H1 (cell line): ENCODE data around the gene IQCE. TPM values are rescaled to one million over a fixed set of nuclear protein-coding genes. Genes with fewer than 3 reads are reported as not detected.

Experiments used
- CTCF ChIA-PET: fragments of 300-600 bp; sonication (Branson Sonifier 250); formaldehyde crosslinking; loops from one replicate; lab custom pipeline; 2021; ENCODE audit not compliant: partially characterized antibody; lab: Charles Lee
- POLR2A ChIA-PET: fragments of 300-600 bp; sonication (Branson Sonifier 250); formaldehyde crosslinking; loops from one replicate; lab custom pipeline; 2021; ENCODE audit warnings: inconsistent platforms; ENCODE audit not compliant: partially characterized antibody; lab: Charles Lee
- DNase-seq, 2 experiments: peaks; one replicate each; pipeline versions ENCODE4 v3.0.0 to v3.0.0-alpha.2; 2010 to 2022; ENCODE audit warnings: low spot score in 2 of 2, low read depth in 1 of 2, mixed read lengths in 1 of 2
- FAIRE-seq: peaks from 2 replicates; lab custom pipeline; 2011; peaks lifted over from hg19 to GRCh38; lab: Jason Lieb, UNC
- H2AFZ ChIP-seq: 2 replicates; pipeline ENCODE4 v1.8.1; 2012; ENCODE audit warnings: low read length, inconsistent platforms
- H2AK5ac ChIP-seq: 2 replicates; pipeline ENCODE4 v1.6.1; 2013; ENCODE audit warnings: low read depth, low read length
- H2BK120ac ChIP-seq: replicated peaks from 2 replicates; pipeline ENCODE3; 2013; ENCODE audit warnings: low read depth, low read length, inconsistent platforms
- H2BK12ac ChIP-seq: 2 replicates; pipeline ENCODE4 v1.6.1; 2013; ENCODE audit warnings: low read depth, low read length
- H2BK15ac ChIP-seq: 2 replicates; pipeline ENCODE4 v1.6.1; 2013; ENCODE audit warnings: low read length
- H2BK20ac ChIP-seq: 2 replicates; pipeline ENCODE4 v1.6.1; 2013; ENCODE audit warnings: low read length
- H2BK5ac ChIP-seq: 2 replicates; pipeline ENCODE4 v1.6.1; 2013; ENCODE audit warnings: low read depth, low read length
- H3K14ac ChIP-seq: 2 replicates; pipeline ENCODE4 v1.6.1; 2013; ENCODE audit warnings: inconsistent platforms; ENCODE audit not compliant: insufficient read length
- H3K18ac ChIP-seq: 2 replicates; pipeline ENCODE4 v1.6.1; 2013; ENCODE audit warnings: low read length; ENCODE audit errors: extremely low read depth
- H3K23ac ChIP-seq: 2 replicates; pipeline ENCODE4 v1.6.1; 2013; ENCODE audit warnings: inconsistent platforms; ENCODE audit not compliant: insufficient read length
- H3K23me2 ChIP-seq: 2 replicates; pipeline ENCODE4 v1.6.1; 2013; ENCODE audit warnings: low read depth, low read length
- H3K27ac ChIP-seq: 2 replicates; pipeline ENCODE4 v1.6.1; 2011; ENCODE audit warnings: low read depth, low read length, inconsistent platforms
- H3K27me3 ChIP-seq, 4 experiments: replicated peaks in 1 of 4; 1 replicate in 1 of 4; 2 replicates in 3 of 4; pipeline versions ENCODE4 v1.6.1 to v1.8.1; 2011 to 2013; ENCODE audit warnings: low read length in 3 of 4, mild to moderate bottlenecking in 3 of 4, inconsistent platforms in 2 of 4, mixed read lengths in 2 of 4, moderate library complexity in 1 of 4; ENCODE audit not compliant: control insufficient read depth in 3 of 4, insufficient read depth in 3 of 4; ENCODE audit errors: extremely low read depth in 1 of 4
- H3K36me3 ChIP-seq, 4 experiments: 2 replicates each; pipeline versions ENCODE4 v1.6.1 to v1.8.1; 2011 to 2013; ENCODE audit warnings: mild to moderate bottlenecking in 4 of 4, low read length in 3 of 4, moderate library complexity in 2 of 4, control low read depth in 1 of 4, inconsistent platforms in 1 of 4; ENCODE audit not compliant: insufficient read depth in 4 of 4, control insufficient read depth in 2 of 4
- H3K4ac ChIP-seq: replicated peaks from 2 replicates; pipeline ENCODE3; 2013; ENCODE audit warnings: low read length, low read depth, mixed read lengths, inconsistent platforms; ENCODE audit not compliant: insufficient read length
- H3K4me1 ChIP-seq, 4 experiments: replicated peaks in 1 of 4; 1 replicate in 1 of 4; 2 replicates in 3 of 4; pipeline versions ENCODE4 v1.6.1 to v1.8.1; 2011 to 2013; ENCODE audit warnings: low read length in 3 of 4, inconsistent platforms in 2 of 4, mixed read lengths in 1 of 4; ENCODE audit not compliant: insufficient read depth in 4 of 4, control insufficient read depth in 3 of 4
- H3K4me2 ChIP-seq, 2 experiments: 2 replicates each; pipeline versions ENCODE4 v1.6.1 to v1.8.1; 2011 to 2013; ENCODE audit warnings: low read depth in 2 of 2, low read length in 2 of 2, control low read depth in 1 of 2, inconsistent platforms in 1 of 2, mild to moderate bottlenecking in 1 of 2; ENCODE audit not compliant: insufficient read depth in 1 of 2
- H3K4me3 ChIP-seq, 4 experiments: fragments of 200-600, 300-600 bp in 1 of 4; sonication (generic), shearing (Covaris generic), sonication (Bioruptor Twin) in 1 of 4; 2 replicates each; pipeline versions ENCODE4 v1.5.1 to v1.8.1; 2011 to 2016; ENCODE audit warnings: low read length in 4 of 4, low read depth in 3 of 4, control low read depth in 2 of 4, inconsistent platforms in 2 of 4, mild to moderate bottlenecking in 2 of 4, mixed read lengths in 1 of 4, moderate library complexity in 1 of 4; ENCODE audit not compliant: insufficient read depth in 2 of 4; ENCODE audit errors: extremely low read depth in 1 of 4
- H3K56ac ChIP-seq: replicated peaks from 2 replicates; pipeline ENCODE3; 2013; ENCODE audit warnings: low read depth, mild to moderate bottlenecking, mixed read lengths, low read length, inconsistent platforms; ENCODE audit not compliant: insufficient read length
- H3K79me1 ChIP-seq: 2 replicates; pipeline ENCODE4 v1.6.1; 2013; ENCODE audit warnings: low read depth, low read length, control low read depth
- H3K79me2 ChIP-seq, 2 experiments: 2 replicates each; pipeline versions ENCODE4 v1.6.1 to v1.8.1; 2012 to 2013; ENCODE audit warnings: low read length in 2 of 2, mild to moderate bottlenecking in 2 of 2, inconsistent platforms in 1 of 2; ENCODE audit not compliant: insufficient read depth in 2 of 2, control insufficient read depth in 1 of 2
- H3K9ac ChIP-seq, 4 experiments: replicated peaks in 1 of 4; 1 replicate in 1 of 4; 2 replicates in 3 of 4; pipeline versions ENCODE4 v1.6.1 to v1.8.1; 2011 to 2013; ENCODE audit warnings: low read depth in 3 of 4, low read length in 3 of 4, control low read depth in 2 of 4, mild to moderate bottlenecking in 2 of 4, moderate library complexity in 2 of 4, inconsistent platforms in 1 of 4; ENCODE audit errors: extremely low read depth in 1 of 4
- H3K9me3 ChIP-seq, 2 experiments: 2 replicates each; pipeline versions ENCODE4 v1.6.1 to v1.8.1; 2012 to 2013; ENCODE audit warnings: mild to moderate bottlenecking in 2 of 2, moderate library complexity in 2 of 2, control low read depth in 1 of 2, inconsistent platforms in 1 of 2, low read depth in 1 of 2, low read length in 1 of 2, mixed read lengths in 1 of 2; ENCODE audit not compliant: insufficient read depth in 2 of 2
- H4K20me1 ChIP-seq, 2 experiments: replicated peaks in 1 of 2; 2 replicates each; pipeline versions ENCODE3 to v1.8.1; 2011 to 2013; ENCODE audit warnings: inconsistent platforms in 2 of 2, low read length in 2 of 2, mild to moderate bottlenecking in 1 of 2; ENCODE audit not compliant: insufficient read depth in 2 of 2, control insufficient read depth in 1 of 2
- H4K5ac ChIP-seq: 2 replicates; pipeline ENCODE4 v1.6.1; 2013; ENCODE audit warnings: low read length, low read depth, mixed read lengths, inconsistent platforms; ENCODE audit not compliant: insufficient read length
- H4K8ac ChIP-seq: 2 replicates; pipeline ENCODE4 v1.8.0; 2013; ENCODE audit warnings: mild to moderate bottlenecking, moderate library complexity, low read length, inconsistent platforms; ENCODE audit not compliant: insufficient read depth; ENCODE audit errors: extremely low read depth
- H4K91ac ChIP-seq: replicated peaks from 2 replicates; pipeline ENCODE3; 2013; ENCODE audit warnings: low read length, mixed read lengths, inconsistent platforms; ENCODE audit not compliant: insufficient read length
- BACH1 ChIP-seq: IDR thresholded peaks from 2 replicates; pipeline ENCODE4 v1.6.1; 2012; ENCODE audit warnings: low read length, improper control_type of control experiment
- CEBPB ChIP-seq: IDR thresholded peaks from 2 replicates; pipeline ENCODE4 v1.6.1; 2012; ENCODE audit warnings: low read depth, low read length
- CHD1 ChIP-seq: IDR thresholded peaks from 2 replicates; pipeline ENCODE4 v1.6.1; 2012; ENCODE audit warnings: low read depth, low read length, improper control_type of control experiment
- CREB1 ChIP-seq: IDR thresholded peaks from 2 replicates; pipeline ENCODE4 v1.6.1; 2012; ENCODE audit warnings: inconsistent platforms
- EGR1 ChIP-seq: IDR thresholded peaks from 2 replicates; pipeline ENCODE4 v1.6.1; 2011; ENCODE audit warnings: low read depth, low read length, borderline replicate concordance
- KDM5A ChIP-seq: fragments of 200-600 bp; IDR thresholded peaks from 2 replicates; pipeline ENCODE4 v1.7.1; 2012; ENCODE audit warnings: mild to moderate bottlenecking, low read length, inconsistent platforms, mixed read lengths
- POLR2A ChIP-seq, 2 experiments: IDR thresholded peaks; 1 replicate in 1 of 2; 2 replicates in 1 of 2; pipeline ENCODE4 v1.6.1; 2011; ENCODE audit warnings: low read depth in 2 of 2, low read length in 2 of 2, mild to moderate bottlenecking in 2 of 2; ENCODE audit errors: control extremely low read depth in 1 of 2
- RBBP5 ChIP-seq: IDR thresholded peaks from 2 replicates; pipeline ENCODE4 v1.7.1; 2012; ENCODE audit warnings: low read depth, mild to moderate bottlenecking, inconsistent platforms, low read length, moderate library complexity, borderline replicate concordance
- RXRA ChIP-seq: IDR thresholded peaks from 2 replicates; pipeline ENCODE4 v1.6.1; 2011; ENCODE audit warnings: low read depth, mild to moderate bottlenecking, low read length, moderate library complexity; ENCODE audit not compliant: insufficient read depth
- SAP30 ChIP-seq: fragments of 300-600 bp; sonication (generic); IDR thresholded peaks from 2 replicates; pipeline ENCODE4 v1.7.1; 2012; ENCODE audit warnings: low read length, moderate library complexity, mild to moderate bottlenecking, inconsistent platforms; ENCODE audit not compliant: insufficient read depth, insufficient replicate concordance
- SIRT6 ChIP-seq: IDR thresholded peaks from one replicate; pipeline ENCODE4 v1.7.1; 2012; ENCODE audit warnings: low read length, inconsistent platforms
- TAF1 ChIP-seq: IDR thresholded peaks from 2 replicates; pipeline ENCODE4 v1.6.1; 2011; ENCODE audit warnings: mild to moderate bottlenecking, low read depth, low read length
- TBP ChIP-seq: IDR thresholded peaks from 2 replicates; pipeline ENCODE4 v1.6.1; 2011; ENCODE audit warnings: low read depth, low read length, improper control_type of control experiment
- TCF12 ChIP-seq: IDR thresholded peaks from 2 replicates; pipeline ENCODE4 v1.6.1; 2011; ENCODE audit warnings: low read depth, mild to moderate bottlenecking, low read length
- YY1 ChIP-seq: IDR thresholded peaks from 2 replicates; pipeline ENCODE4 v1.6.1; 2011; ENCODE audit warnings: low read depth, mild to moderate bottlenecking, low read length
- WGBS, 2 experiments: shearing (Covaris generic) in 1 of 2; methylation state at CpG; one replicate each; pipeline versions ENCODE4 v1.1.6 to v1.1.7; 2013 to 2015; ENCODE audit warnings: low lambda C conversion rate in 2 of 2, mixed read lengths in 2 of 2, inconsistent platforms in 1 of 2, low coverage in 1 of 2, missing lambda C conversion rate in 1 of 2; ENCODE audit not compliant: insufficient replicate concordance in 2 of 2, insufficient coverage in 1 of 2, insufficient read length in 1 of 2; ENCODE audit errors: extremely low coverage in 1 of 2, missing lambda C conversion rate in 1 of 2; 5-methylcytosine and 5-hydroxymethylcytosine counted together
- polyA plus RNA-seq, 7 experiments: library from polyadenylated mRNA; depleted of rRNA in 3 of 7; stranded (reverse) in 5 of 7; unstranded in 2 of 7; fragments of >200 nt in 5 of 7; fragments of 200-250 nt in 2 of 7; gene quantifications; 1 replicate in 5 of 7; 2 replicates in 1 of 7; 4 replicates in 1 of 7; pipeline versions ENCODE4 v1.2.1 to v1.2.3, GENCODE V29; 2011 to 2013; ENCODE audit warnings: missing spikeins in 2 of 7, mixed read lengths in 2 of 7
- total RNA-seq: library from RNA; stranded (reverse); fragmentation: NEBNext Ultra II Directional; extraction: Animal tissue kit (Norgen Biotek cat#: 25700); gene quantifications from 2 replicates; pipeline ENCODE4 v1.2.1, GENCODE V29; 2021
- TF ChIP-seq, protein P1 (sequence below): IDR thresholded peaks from 2 replicates; pipeline ENCODE4 v1.6.1; 2011; ENCODE audit warnings: low read depth, mild to moderate bottlenecking, low read length; ENCODE audit not compliant: insufficient read depth

The IQCE gene
- total and polyA plus RNA-seq, 2 of the 8 experiments (the other 6 are each of a cell fraction or from before 2014, with no cell fraction given) = 2.2 to 4.9 TPM

DNA sequence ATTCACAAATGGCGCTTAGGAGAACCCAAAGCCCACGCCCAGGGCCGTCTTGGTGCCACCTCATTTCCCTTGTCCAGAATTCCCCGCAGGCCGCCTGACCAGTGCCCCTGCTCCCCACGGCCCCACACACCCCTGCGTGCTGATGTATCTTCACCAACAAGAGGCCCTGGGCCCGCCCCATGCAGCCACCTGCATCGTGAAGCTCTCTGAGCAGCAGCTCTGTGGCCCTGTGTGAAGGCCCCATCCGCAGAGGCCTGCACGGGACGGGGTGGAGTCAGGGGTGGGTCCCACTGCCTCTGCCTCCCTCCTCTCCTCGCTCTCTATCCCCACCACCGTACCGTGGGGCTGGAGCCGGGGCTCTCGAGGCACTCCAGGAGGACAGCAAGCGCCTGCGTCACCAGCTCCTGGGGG is 18.1 kb upstream of the IQCE start:
- POLR2A ChIA-PET = interaction anchor here (0.6 to 7.0 kb wide), 6 partner anchors 11 to 1014 kb away, joined by 3 to 68 read pairs (median 6); no protein-coding TSS in a partner anchor
- Histone ChIP-seq H3K56ac (no peak overlapping the region), H2BK12ac (no peak overlapping the region)
- TF ChIP-seq RBBP5 = no peak
- no peak for TF ChIP-seq YY1
- no peak for TF ChIP-seq SIRT6
- TF ChIP-seq, protein P1, sequence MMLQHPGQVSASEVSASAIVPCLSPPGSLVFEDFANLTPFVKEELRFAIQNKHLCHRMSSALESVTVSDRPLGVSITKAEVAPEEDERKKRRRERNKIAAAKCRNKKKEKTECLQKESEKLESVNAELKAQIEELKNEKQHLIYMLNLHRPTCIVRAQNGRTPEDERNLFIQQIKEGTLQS = no peak
- TF ChIP-seq BACH1 = no peak
- no peak for TF ChIP-seq TBP
- TF ChIP-seq SAP30 = no peak
- TF ChIP-seq EGR1 = no peak
- no peak for TF ChIP-seq TCF12
- no peak for TF ChIP-seq TAF1
- no peak for TF ChIP-seq CEBPB
- no peak for TF ChIP-seq CHD1
- no peak for TF ChIP-seq KDM5A
- TF ChIP-seq POLR2A (IDR thresholded peaks at IDR 0.05; ENCODE audit: control extremely low read depth in 1 of 2, low read depth in 2 of 2, low read length in 2 of 2) = no peak
- no peak for TF ChIP-seq CREB1
- no peak for TF ChIP-seq RXRA

More for the DNA sequence above, 18.1 kb upstream of the IQCE start:
- Histone ChIP-seq H3K23me2 (no peaks in the 10 kb centered on the region), H4K20me1 (peaks cover 0 to 8% of the 10 kb centered on the region in 2 experiments), H2BK120ac (no peak overlapping the region), H3K18ac (no peak overlapping the region), H3K9ac (no peak overlapping the region), H3K4me2 (no peak overlapping the region), H4K8ac (no peak overlapping the region), H4K5ac (no peak overlapping the region), H3K79me1 (peaks cover 3% of the 10 kb centered on the region; the same call in 1 of the 2 replicates), H2AK5ac (no peak overlapping the region), H3K14ac (no peak overlapping the region), H3K4me1 (no peaks in the 10 kb centered on the region), H3K27me3 (no peaks in the 10 kb centered on the region), H2BK20ac (no peak overlapping the region), H3K23ac (no peak overlapping the region), H3K9me3 (no peaks in the 10 kb centered on the region), H2BK5ac (no peak overlapping the region), H2AFZ (no peak overlapping the region), H3K4ac (no peak overlapping the region), H4K91ac (no peak overlapping the region), H2BK15ac (no peak overlapping the region), H3K27ac (no peak overlapping the region), H3K4me3 (no peak overlapping the region), H3K36me3 (peaks cover 15 to 57% (median 29%) of the 10 kb centered on the region in 4 experiments; a peak in 7 of 8 replicates), H3K79me2 (no peaks in the 10 kb centered on the region)
- WGBS, 2 experiments = 93% methylated on average over 10 of the region's 19 CpGs; no CpG with 5 or more reads in 1 of the 2 experiments
- CTCF ChIA-PET = interaction anchor here (0.8 to 2.2 kb wide), 6 partner anchors 9 to 110 kb away, joined by 3 to 13 read pairs (median 4); no protein-coding TSS in a partner anchor
- DNase-seq (no peak), FAIRE-seq (no peak)
